HL-60/S4 treated with phorbol 12-myristate 13-acetate at 8.2 ng/mL for 4 days and 3 days (cell line): Measurements from ENCODE around the gene TJP1.
"Not testable (repeated sequence)": the region's sequence is repeated elsewhere in the genome, so short reads cannot be mapped to it uniquely, and the experiment has no call there.

Experiments used
- in situ Hi-C: fragments of 300-500 bp; cut with MboI; formaldehyde crosslinking; loops from 2 replicates; pipeline ENCODE4 v1.15.0; 2022; ENCODE audit warnings: low sequenced_read_pairs

The TJP1 gene

GRCh38 chr15:29756358-29757267 is 65.7 kb downstream of the TJP1 start:
- in situ Hi-C loops, result no loop called here

GRCh38 chr15:29754009-29754408 is 68.3 kb downstream of the TJP1 start:
- in situ Hi-C loops, result not testable (repeated sequence)

- in situ Hi-C loops, result no loop called here
These were observed 68.8 kb downstream of the TJP1 start for GRCh38 chr15:29753506-29753905.

- in situ Hi-C loops, result no loop called here
These were observed 71.5 kb downstream of the TJP1 start for GRCh38 chr15:29750754-29751153.

- in situ Hi-C loops, result no loop called here
These were observed 72.7 kb downstream of the TJP1 start for GRCh38 chr15:29749365-29750086.

GRCh38 chr15:29747837-29748417 is 74.3 kb downstream of the TJP1 start:
- in situ Hi-C loops, result no loop called here

GRCh38 chr15:29743475-29743874 is 78.8 kb downstream of the TJP1 start:
- in situ Hi-C loops, result no loop called here

GRCh38 chr15:29740692-29741311 is 81.5 kb downstream of the TJP1 start:
- in situ Hi-C loops, result no loop called here

- in situ Hi-C loops, result no loop called here
These were observed 85.6 kb downstream of the TJP1 start for GRCh38 chr15:29736744-29737020.

GRCh38 chr15:29736012-29736743 is 86.1 kb downstream of the TJP1 start:
- in situ Hi-C loops, result no loop called here

GRCh38 chr15:29734917-29735572 is 87.2 kb downstream of the TJP1 start:
- in situ Hi-C loops, result no loop called here

GRCh38 chr15:29731865-29732264 is 90.4 kb downstream of the TJP1 start:
- in situ Hi-C loops, result no loop called here

GRCh38 chr15:29730471-29730870 is 91.8 kb downstream of the TJP1 start:
- in situ Hi-C loops, result not testable (repeated sequence)

GRCh38 chr15:29728418-29728817 is 93.8 kb downstream of the TJP1 start:
- in situ Hi-C loops, result no loop called here

GRCh38 chr15:29727871-29728270 is 94.4 kb downstream of the TJP1 start:
- in situ Hi-C loops, result no loop called here

GRCh38 chr15:29726553-29726952 is 95.7 kb downstream of the TJP1 start:
- in situ Hi-C loops, result no loop called here

- in situ Hi-C loops, result no loop called here
These were observed 98.2 kb downstream of the TJP1 start for GRCh38 chr15:29724026-29724425.

- in situ Hi-C loops, result no loop called here
These were observed 108.5 kb downstream of the TJP1 start for GRCh38 chr15:29713784-29714183.

GRCh38 chr15:29712149-29712885 is 110.0 kb downstream of the TJP1 start:
- in situ Hi-C loops, result no loop called here

GRCh38 chr15:29711531-29711930 is 110.7 kb downstream of the TJP1 start:
- in situ Hi-C loops, result no loop called here
